ENCODE results near the gene CELF5. TPM values are rescaled to one million over a fixed set of nuclear protein-coding genes. Genes with fewer than 3 reads are reported as not detected.

Gene CELF5
- total RNA-seq, 1 experiment from 2014 or later = 7.7 TPM

DNA sequence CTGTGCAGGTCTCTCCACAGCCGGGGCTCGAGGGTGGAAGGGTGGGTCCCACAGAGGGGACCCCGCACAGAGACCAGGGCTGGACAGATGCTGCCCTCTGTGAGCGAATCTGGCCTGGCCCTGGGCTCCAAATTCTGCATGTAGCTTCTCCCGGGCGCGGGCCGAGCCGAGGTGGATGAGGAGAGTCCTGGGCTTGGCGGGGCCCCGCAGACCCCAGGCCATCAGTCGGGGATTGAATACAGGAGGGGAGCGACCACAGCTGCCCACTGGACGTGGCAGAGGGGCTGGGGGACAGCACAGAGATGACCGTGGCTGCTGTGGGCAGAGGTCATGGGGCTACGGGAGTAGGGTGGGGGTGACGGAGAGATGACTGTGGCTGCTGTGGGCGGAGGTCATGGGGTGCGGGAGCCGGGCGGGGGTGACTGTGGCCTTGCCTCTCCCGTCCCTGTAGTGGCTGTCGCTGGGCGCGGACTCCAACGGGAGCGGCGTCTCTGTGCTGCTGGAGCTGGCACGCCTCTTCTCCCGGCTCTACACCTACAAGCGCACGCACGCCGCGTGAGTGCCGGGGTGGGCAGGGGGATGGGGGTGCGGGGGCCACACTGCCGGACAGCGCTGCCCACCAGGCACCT is 23.3 kb upstream of the CELF5 start (continued):
- TF ChIP-seq, protein P1, sequence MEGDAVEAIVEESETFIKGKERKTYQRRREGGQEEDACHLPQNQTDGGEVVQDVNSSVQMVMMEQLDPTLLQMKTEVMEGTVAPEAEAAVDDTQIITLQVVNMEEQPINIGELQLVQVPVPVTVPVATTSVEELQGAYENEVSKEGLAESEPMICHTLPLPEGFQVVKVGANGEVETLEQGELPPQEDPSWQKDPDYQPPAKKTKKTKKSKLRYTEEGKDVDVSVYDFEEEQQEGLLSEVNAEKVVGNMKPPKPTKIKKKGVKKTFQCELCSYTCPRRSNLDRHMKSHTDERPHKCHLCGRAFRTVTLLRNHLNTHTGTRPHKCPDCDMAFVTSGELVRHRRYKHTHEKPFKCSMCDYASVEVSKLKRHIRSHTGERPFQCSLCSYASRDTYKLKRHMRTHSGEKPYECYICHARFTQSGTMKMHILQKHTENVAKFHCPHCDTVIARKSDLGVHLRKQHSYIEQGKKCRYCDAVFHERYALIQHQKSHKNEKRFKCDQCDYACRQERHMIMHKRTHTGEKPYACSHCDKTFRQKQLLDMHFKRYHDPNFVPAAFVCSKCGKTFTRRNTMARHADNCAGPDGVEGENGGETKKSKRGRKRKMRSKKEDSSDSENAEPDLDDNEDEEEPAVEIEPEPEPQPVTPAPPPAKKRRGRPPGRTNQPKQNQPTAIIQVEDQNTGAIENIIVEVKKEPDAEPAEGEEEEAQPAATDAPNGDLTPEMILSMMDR (IDR thresholded peaks at IDR 0.05) = no peak
- no peak for TF ChIP-seq MXD4 (CRISPR knock-in tag; IDR thresholded peaks at IDR 0.05; ENCODE audit: borderline replicate concordance)
- TF ChIP-seq ATF1 (CRISPR knock-in tag; IDR thresholded peaks at IDR 0.05) = no peak
- TF ChIP-seq TEAD4 (CRISPR knock-in tag; IDR thresholded peaks at IDR 0.05) = no peak
- TF ChIP-seq, protein P2, sequence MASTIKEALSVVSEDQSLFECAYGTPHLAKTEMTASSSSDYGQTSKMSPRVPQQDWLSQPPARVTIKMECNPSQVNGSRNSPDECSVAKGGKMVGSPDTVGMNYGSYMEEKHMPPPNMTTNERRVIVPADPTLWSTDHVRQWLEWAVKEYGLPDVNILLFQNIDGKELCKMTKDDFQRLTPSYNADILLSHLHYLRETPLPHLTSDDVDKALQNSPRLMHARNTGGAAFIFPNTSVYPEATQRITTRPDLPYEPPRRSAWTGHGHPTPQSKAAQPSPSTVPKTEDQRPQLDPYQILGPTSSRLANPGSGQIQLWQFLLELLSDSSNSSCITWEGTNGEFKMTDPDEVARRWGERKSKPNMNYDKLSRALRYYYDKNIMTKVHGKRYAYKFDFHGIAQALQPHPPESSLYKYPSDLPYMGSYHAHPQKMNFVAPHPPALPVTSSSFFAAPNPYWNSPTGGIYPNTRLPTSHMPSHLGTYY (CRISPR knock-in tag; IDR thresholded peaks at IDR 0.05) = no peak
- TF ChIP-seq OVOL2 (CRISPR knock-in tag; IDR thresholded peaks at IDR 0.05; ENCODE audit: borderline replicate concordance) = no peak
- no peak for TF ChIP-seq CREB1 (CRISPR knock-in tag; IDR thresholded peaks at IDR 0.05)
- no peak for TF ChIP-seq ZNF396 (CRISPR knock-in tag; IDR thresholded peaks at IDR 0.05; ENCODE audit: borderline replicate concordance)

DNA sequence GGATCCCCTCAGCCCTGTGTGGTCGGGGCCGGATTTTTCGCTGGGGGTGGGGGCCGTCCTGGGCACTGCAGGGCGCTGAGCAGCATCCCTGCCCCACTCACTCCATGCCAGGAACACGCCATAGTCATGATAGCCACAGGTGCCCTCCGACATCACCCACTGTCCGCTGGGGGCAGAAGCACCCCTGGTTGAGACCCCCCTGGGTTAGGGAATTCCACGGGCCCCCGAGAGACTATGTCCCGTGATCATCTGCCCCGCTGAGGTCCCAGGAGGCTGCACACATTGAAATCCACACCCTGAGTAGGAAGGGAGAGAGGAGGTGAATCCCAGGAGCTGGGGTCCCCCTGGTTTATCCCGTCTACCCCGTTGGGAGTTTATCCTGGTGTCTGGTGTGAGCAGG is 22.6 kb upstream of the CELF5 start:
- H3K4me1 Mint-ChIP-seq = no peaks in the 10 kb centered on the region
- DNase-seq (ENCODE audit: low spot score) (no peak), ATAC-seq (no peak)
- H3K36me3 Mint-ChIP-seq = 0 out of 2 replicates have a peak, but pooled peaks cover 3% of the 10 kb centered on the region
- ChIA-PET POLR2A (no interaction called here), CTCF (interaction anchor here (0.9 kb wide), 1 partner anchor 98 kb away, joined by 3 read pairs; no protein-coding TSS in a partner anchor)
- TF ChIP-seq CREB1 (CRISPR knock-in tag; IDR thresholded peaks at IDR 0.05) (no peak), TEAD1 (CRISPR knock-in tag; IDR thresholded peaks at IDR 0.05) (no peak), NFATC4 (CRISPR knock-in tag; IDR thresholded peaks at IDR 0.05) (no peak), CBFB (CRISPR knock-in tag; IDR thresholded peaks at IDR 0.05; ENCODE audit: low read depth) (no peak), FOXP1 (CRISPR knock-in tag; IDR thresholded peaks at IDR 0.05; ENCODE audit: borderline replicate concordance) (no peak)
- TF ChIP-seq, protein P3, sequence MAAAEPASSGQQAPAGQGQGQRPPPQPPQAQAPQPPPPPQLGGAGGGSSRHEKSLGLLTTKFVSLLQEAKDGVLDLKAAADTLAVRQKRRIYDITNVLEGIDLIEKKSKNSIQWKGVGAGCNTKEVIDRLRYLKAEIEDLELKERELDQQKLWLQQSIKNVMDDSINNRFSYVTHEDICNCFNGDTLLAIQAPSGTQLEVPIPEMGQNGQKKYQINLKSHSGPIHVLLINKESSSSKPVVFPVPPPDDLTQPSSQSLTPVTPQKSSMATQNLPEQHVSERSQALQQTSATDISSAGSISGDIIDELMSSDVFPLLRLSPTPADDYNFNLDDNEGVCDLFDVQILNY (CRISPR knock-in tag; IDR thresholded peaks at IDR 0.05) = no peak
- TF ChIP-seq, protein P4, sequence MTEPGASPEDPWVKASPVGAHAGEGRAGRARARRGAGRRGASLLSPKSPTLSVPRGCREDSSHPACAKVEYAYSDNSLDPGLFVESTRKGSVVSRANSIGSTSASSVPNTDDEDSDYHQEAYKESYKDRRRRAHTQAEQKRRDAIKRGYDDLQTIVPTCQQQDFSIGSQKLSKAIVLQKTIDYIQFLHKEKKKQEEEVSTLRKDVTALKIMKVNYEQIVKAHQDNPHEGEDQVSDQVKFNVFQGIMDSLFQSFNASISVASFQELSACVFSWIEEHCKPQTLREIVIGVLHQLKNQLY (CRISPR knock-in tag; IDR thresholded peaks at IDR 0.05) = no peak
- TF ChIP-seq, protein P5, sequence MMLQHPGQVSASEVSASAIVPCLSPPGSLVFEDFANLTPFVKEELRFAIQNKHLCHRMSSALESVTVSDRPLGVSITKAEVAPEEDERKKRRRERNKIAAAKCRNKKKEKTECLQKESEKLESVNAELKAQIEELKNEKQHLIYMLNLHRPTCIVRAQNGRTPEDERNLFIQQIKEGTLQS (CRISPR knock-in tag; conservative IDR thresholded peaks at IDR 0.05) = no peak
- TF ChIP-seq, protein P6, sequence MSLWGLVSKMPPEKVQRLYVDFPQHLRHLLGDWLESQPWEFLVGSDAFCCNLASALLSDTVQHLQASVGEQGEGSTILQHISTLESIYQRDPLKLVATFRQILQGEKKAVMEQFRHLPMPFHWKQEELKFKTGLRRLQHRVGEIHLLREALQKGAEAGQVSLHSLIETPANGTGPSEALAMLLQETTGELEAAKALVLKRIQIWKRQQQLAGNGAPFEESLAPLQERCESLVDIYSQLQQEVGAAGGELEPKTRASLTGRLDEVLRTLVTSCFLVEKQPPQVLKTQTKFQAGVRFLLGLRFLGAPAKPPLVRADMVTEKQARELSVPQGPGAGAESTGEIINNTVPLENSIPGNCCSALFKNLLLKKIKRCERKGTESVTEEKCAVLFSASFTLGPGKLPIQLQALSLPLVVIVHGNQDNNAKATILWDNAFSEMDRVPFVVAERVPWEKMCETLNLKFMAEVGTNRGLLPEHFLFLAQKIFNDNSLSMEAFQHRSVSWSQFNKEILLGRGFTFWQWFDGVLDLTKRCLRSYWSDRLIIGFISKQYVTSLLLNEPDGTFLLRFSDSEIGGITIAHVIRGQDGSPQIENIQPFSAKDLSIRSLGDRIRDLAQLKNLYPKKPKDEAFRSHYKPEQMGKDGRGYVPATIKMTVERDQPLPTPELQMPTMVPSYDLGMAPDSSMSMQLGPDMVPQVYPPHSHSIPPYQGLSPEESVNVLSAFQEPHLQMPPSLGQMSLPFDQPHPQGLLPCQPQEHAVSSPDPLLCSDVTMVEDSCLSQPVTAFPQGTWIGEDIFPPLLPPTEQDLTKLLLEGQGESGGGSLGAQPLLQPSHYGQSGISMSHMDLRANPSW (CRISPR knock-in tag; conservative IDR thresholded peaks at IDR 0.05; ENCODE audit: low read depth) = no peak
- TF ChIP-seq, protein P7, sequence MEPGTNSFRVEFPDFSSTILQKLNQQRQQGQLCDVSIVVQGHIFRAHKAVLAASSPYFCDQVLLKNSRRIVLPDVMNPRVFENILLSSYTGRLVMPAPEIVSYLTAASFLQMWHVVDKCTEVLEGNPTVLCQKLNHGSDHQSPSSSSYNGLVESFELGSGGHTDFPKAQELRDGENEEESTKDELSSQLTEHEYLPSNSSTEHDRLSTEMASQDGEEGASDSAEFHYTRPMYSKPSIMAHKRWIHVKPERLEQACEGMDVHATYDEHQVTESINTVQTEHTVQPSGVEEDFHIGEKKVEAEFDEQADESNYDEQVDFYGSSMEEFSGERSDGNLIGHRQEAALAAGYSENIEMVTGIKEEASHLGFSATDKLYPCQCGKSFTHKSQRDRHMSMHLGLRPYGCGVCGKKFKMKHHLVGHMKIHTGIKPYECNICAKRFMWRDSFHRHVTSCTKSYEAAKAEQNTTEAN (CRISPR knock-in tag; IDR thresholded peaks at IDR 0.05) = no peak
- no peak overlapping the region for H3K4me3 Mint-ChIP-seq
- no peaks in the 10 kb centered on the region for H3K9me3 Mint-ChIP-seq
- H3K27me3 Mint-ChIP-seq (ENCODE audit: low read depth) = no peaks in the 10 kb centered on the region
- H3K27ac Mint-ChIP-seq = no peak overlapping the region
